Lung (tissue), 12 donors: ENCODE measurements around the gene ACOT13. TPM values are rescaled to one million over a fixed set of nuclear protein-coding genes. Genes with fewer than 3 reads are reported as not detected.
"Not testable (repeated sequence)": the region's sequence is repeated elsewhere in the genome, so short reads cannot be mapped to it uniquely, and the experiment has no call there.

Experiments
- ATAC-seq: fragments of 200-7000 bp; cut with Tn5 transposase; one replicate; pipeline ENCODE4 v1.9.1; 2020; ENCODE audit warnings: moderate number of reproducible peaks; ENCODE audit not compliant: insufficient read depth, low FRiP score
- DNase-seq, 3 donors: peaks; one replicate each; pipeline ENCODE4 v3.0.0-alpha.2; 2013 to 2017
- H3K27ac ChIP-seq, 2 donors: one replicate each; pipeline ENCODE4 v1.5.1; 2013; ENCODE audit warnings: mild to moderate bottlenecking in 2 of 2, moderate library complexity in 2 of 2, control low read depth in 1 of 2, inconsistent platforms in 1 of 2, low read depth in 1 of 2, low read length in 1 of 2
- H3K27me3 ChIP-seq, 3 donors: one replicate each; pipeline ENCODE4 v1.5.1; 2013; ENCODE audit warnings: low read length in 2 of 3; ENCODE audit not compliant: control insufficient read depth in 3 of 3, insufficient read depth in 3 of 3
- H3K36me3 ChIP-seq, 4 donors: one replicate each; pipeline ENCODE4 v1.5.1; 2013; ENCODE audit warnings: low read length in 4 of 4, mild to moderate bottlenecking in 1 of 4, moderate library complexity in 1 of 4; ENCODE audit not compliant: control insufficient read depth in 4 of 4, insufficient read depth in 4 of 4
- H3K4me1 ChIP-seq, 5 donors: one replicate each; pipeline ENCODE4 v1.5.1; 2013; ENCODE audit warnings: low read length in 5 of 5, mild to moderate bottlenecking in 2 of 5, moderate library complexity in 1 of 5; ENCODE audit not compliant: control insufficient read depth in 5 of 5, insufficient read depth in 5 of 5
- H3K4me3 ChIP-seq: one replicate; pipeline ENCODE4 v1.5.1; 2013; ENCODE audit warnings: mild to moderate bottlenecking, control low read depth, moderate library complexity
- H3K9ac ChIP-seq, 2 donors: one replicate each; pipeline ENCODE4 v1.5.1; 2013; ENCODE audit warnings: low read length in 2 of 2, control low read depth in 1 of 2; ENCODE audit not compliant: insufficient read depth in 1 of 2
- H3K9me3 ChIP-seq, 4 donors: one replicate each; pipeline ENCODE4 v1.5.1; 2013; ENCODE audit warnings: low read length in 3 of 4, mild to moderate bottlenecking in 1 of 4, moderate library complexity in 1 of 4; ENCODE audit not compliant: control insufficient read depth in 4 of 4, insufficient read depth in 3 of 4
- WGBS, 2 donors: extraction: QIAGEN DNeasy Blood & Tissue Kit; methylation state at CpG; one replicate each; pipeline ENCODE4 v1.1.7; 2013; 5-methylcytosine and 5-hydroxymethylcytosine counted together
- polyA plus RNA-seq, 2 donors: library from polyadenylated mRNA; stranded (reverse); fragments of 200-250 nt; gene quantifications; one replicate each; pipeline ENCODE4 v1.2.1, GENCODE V29; 2013
- total RNA-seq, 2 donors: library from RNA; depleted of rRNA in 1 of 2; stranded (reverse); fragments of >200 nt in 1 of 2; gene quantifications; one replicate each; pipeline ENCODE4 v1.2.1, GENCODE V29; 2014 to 2021
- TF ChIP-seq, protein P1 (sequence below): IDR thresholded peaks from 2 replicates; pipeline ENCODE4 v1.5.1; 2012; ENCODE audit warnings: mild to moderate bottlenecking; ENCODE audit errors: control extremely low read depth, extremely low read depth
- donor health status: control.
- donor health status: control.
- donor health status: Bipolar disorder and iron deficiency.
- donor health status: healthy.
- donor health status: DM: yes; HTN: yes; CAD: no.

ACOT13 gene
- total and polyA plus RNA-seq, 4 donors = 4.7 to 59.3 (median 14.3) TPM

DNA sequence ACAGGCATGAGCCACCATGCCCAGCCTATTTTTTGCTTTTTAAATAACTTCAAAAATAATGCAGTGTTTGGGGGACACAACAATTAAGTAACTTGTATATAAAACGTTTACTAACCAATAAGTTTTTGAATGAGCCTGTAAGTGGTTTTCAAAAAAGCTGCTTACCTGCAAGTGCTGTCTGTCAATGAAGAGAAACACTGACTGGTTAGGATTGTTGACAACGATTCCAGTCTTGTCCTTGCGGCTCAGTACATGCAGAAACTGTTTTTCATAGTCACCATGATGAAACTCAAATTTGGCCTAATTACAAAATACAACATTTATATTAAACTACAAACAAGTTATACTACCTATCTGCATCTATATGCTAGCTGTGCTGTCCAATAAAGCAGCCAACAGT lies 41.7 kb downstream of the ACOT13 start:
- H3K36me3 ChIP-seq = peaks cover 27 to 71% (median 45%) of the 10 kb centered on the region in 4 donors
- WGBS, 2 donors = 86 to 94% methylated on average over 3 of the region's 3 CpGs

DNA sequence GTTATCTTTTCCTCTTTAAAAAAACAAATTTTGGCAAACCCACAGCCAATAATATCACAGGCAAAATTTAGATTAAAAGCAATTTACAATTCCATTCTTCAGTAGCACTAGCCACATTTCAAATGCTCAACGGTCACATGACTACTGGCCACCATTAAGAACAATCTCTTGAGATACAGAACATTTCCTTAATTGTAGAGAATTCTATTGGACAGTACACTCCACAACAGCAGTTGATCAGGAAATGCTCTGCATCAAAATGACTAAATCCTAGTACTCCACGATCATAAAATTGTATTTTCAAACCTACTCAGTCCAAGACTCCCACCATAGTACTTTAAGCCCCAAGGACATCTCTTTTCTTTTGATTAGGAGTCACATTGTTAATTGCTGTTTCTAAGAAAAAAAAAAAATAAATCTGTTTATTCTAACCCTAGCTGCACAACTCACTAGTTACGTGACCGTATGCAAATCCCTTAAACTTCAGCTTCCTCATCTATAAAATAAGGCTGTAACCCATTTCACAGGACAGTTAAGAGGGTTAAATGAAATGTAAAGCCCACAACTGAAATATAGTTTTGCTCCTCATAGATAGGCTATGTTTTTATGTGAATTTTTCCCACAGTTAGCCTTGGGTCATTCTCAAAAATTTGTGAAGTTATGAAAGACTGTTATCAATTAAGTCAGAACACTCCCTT lies 42.3 kb downstream of the ACOT13 start:
- no peak for ATAC-seq
- WGBS, 2 donors = 85 to 89% methylated on average over 4 of the region's 4 CpGs
- Histone ChIP-seq H3K27me3 (no peaks in the 10 kb centered on the region), H3K9me3 (no peaks in the 10 kb centered on the region), H3K4me3 (no peak overlapping the region), H3K9ac (no peak overlapping the region), H3K36me3 (peaks cover 28 to 69% (median 45%) of the 10 kb centered on the region in 4 donors), H3K27ac (no peak overlapping the region), H3K4me1 (peaks cover 0 to 4% (median 0%) of the 10 kb centered on the region in 5 donors)
- no peak for DNase-seq
- TF ChIP-seq, protein P1, sequence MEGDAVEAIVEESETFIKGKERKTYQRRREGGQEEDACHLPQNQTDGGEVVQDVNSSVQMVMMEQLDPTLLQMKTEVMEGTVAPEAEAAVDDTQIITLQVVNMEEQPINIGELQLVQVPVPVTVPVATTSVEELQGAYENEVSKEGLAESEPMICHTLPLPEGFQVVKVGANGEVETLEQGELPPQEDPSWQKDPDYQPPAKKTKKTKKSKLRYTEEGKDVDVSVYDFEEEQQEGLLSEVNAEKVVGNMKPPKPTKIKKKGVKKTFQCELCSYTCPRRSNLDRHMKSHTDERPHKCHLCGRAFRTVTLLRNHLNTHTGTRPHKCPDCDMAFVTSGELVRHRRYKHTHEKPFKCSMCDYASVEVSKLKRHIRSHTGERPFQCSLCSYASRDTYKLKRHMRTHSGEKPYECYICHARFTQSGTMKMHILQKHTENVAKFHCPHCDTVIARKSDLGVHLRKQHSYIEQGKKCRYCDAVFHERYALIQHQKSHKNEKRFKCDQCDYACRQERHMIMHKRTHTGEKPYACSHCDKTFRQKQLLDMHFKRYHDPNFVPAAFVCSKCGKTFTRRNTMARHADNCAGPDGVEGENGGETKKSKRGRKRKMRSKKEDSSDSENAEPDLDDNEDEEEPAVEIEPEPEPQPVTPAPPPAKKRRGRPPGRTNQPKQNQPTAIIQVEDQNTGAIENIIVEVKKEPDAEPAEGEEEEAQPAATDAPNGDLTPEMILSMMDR = no peak

More for the DNA sequence above, 41.7 kb downstream of the ACOT13 start:
- Histone ChIP-seq H3K4me3 (no peak overlapping the region), H3K27ac (no peak overlapping the region), H3K9me3 (no peaks in the 10 kb centered on the region), H3K4me1 (peaks cover 0 to 3% (median 0%) of the 10 kb centered on the region in 5 donors), H3K27me3 (no peaks in the 10 kb centered on the region), H3K9ac (no peak overlapping the region)
- ATAC-seq = no peak
- DNase-seq = no peak
- TF ChIP-seq, protein P1 = no peak

DNA sequence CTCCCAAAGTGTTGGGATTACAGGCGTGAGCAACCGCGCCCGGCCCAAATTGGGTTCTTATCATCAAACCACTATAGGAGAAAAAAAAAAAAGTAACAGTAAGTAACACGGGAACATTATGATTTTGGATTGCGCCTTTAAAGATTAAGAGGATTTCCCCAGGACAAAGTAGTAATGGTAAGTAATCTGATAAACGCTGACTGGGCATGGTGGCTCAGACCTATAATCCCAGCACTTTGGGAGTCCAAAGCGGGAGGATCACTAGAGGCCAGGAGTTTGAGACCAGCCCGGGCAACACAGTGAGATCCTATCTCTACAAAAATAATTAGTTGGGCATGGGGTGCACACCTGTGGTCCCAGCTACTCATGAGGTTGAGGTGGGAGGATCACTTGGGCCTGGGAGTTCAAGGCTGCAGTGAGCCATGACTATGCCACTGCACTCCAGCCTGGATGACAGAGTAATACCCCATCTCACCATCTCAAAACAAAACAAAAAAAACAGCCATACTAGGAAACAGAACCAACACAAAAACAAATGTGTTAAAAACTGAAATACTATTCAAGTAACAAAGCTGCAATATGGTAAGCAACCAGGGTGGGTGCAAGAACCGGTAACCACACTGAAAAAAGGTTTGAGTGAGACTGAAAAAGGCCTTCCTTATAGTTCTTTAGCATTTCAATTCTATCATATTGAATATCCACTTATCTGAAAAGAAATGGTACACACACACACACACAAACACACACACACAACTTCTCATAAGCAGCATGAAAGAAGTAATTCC lies 43.8 kb downstream of the ACOT13 start:
- Histone ChIP-seq H3K9me3 (no peaks in the 10 kb centered on the region), H3K4me1 (peaks cover 0 to 11% (median 3%) of the 10 kb centered on the region in 5 donors), H3K27me3 (no peaks in the 10 kb centered on the region), H3K27ac (no peak overlapping the region), H3K9ac (no peak overlapping the region), H3K4me3 (no peak overlapping the region), H3K36me3 (peaks cover 23 to 57% (median 42%) of the 10 kb centered on the region in 4 donors)
- ATAC-seq = no peak
- WGBS, 2 donors = 94 to 97% methylated on average over 10 of the region's 10 CpGs
- DNase-seq = no peak
- TF ChIP-seq, protein P1 = no peak

DNA sequence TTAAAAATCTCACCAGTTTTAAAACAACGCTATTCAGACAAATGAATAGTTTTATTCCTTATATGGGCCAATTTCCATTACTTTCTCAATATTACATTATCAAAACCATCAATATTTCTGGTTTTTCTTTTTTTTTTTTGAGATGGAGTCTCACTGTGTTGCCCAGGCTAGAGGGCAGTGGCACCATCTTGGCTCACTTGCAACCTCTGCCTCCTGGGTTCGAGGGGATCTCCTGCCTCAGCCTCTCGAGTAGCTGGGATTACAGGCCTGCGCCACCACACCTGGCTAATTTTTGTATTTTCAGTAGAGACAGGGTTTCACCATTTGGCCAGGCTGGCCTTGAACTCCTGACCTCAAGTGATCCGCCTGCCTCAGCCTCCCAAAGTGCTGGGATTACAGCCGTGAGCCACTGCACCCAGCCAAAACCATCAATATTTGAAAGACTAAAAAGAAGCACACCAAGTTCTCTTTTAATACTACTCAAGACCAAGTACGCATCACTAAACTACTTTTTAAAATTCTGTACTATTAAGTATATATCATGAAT lies 49.8 kb downstream of the ACOT13 start:
- H3K27ac ChIP-seq, H3K9me3 ChIP-seq, H3K9ac ChIP-seq, H3K4me3 ChIP-seq, H3K27me3 ChIP-seq, ATAC-seq, DNase-seq: not testable (repeated sequence)
- H3K36me3 ChIP-seq = peaks cover 14 to 21% (median 14%) of the 10 kb centered on the region in 4 donors
- H3K4me1 ChIP-seq = peaks cover 5 to 22% (median 7%) of the 10 kb centered on the region in 5 donors
- 91 to 93% methylated on average over 7 of the region's 7 CpGs for WGBS, 2 donors
